GM19025 (cell line): ENCODE measurements around the gene ABCA2.

Source experiments
- ATAC-seq: cut with Tn5 transposase; IDR thresholded peaks from one replicate; pipeline ENCODE4 v1.9.1; 2021; ENCODE audit warnings: mild to moderate bottlenecking, low read depth, moderate library complexity; ENCODE audit not compliant: unreplicated experiment

Gene ABCA2

DNA sequence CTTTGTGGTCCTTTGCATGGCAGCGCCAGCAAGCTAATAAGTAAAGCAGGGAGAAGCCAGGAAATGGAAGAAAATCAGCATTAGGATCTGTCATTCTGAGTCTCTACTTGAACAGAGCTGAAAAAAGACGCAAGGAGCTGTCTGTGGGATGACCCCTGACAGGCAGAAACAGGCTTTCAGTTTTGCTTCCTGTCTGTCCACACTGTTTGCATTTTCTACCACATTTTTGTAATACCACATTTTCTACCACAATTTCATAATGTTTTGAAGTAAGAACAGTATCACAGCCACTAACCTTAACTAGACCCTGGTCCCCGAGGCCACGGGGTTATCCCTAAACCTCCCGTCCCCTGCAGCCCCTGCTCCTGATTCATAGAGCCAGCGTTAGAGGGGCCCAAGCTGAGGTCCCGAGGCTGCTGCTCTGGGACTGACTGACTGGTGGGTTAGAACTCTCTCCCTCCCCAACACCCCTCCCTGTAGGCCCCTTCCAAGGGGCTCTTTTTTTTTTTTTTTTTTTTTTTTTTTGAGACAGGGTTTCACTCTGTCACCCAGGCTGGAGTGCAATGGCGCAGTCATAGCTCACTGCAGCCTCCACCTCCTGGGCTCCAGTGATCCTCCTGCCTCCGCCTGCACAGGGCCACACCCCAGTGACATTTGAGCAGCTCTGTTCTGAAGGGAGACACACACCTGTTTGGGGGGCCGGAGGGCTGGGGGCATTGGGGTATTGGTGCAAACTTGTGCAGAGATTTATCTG lies 27.7 kb downstream of the ABCA2 start:
- ATAC-seq: peak; percentile 78

DNA sequence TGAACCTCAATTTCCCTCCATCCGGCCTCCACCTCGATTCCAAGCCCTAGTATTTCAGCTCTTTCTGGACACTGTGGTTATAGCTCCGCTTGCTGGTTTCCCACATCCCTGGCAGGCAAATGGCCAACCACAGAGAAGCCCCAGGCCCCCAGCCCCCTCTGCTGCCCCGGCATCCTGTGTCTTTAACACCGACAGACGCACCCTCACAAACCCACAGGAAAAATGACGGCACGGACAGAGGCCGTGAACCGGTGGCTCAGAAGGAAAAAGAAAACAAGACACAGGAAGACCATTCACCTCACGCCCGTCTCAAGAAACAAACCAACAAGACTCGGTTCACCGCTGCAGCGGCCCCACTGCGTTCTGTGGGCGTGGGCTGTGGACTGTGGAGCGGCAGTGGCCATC lies 30.2 kb downstream of the ABCA2 start:
- no peak for ATAC-seq

DNA sequence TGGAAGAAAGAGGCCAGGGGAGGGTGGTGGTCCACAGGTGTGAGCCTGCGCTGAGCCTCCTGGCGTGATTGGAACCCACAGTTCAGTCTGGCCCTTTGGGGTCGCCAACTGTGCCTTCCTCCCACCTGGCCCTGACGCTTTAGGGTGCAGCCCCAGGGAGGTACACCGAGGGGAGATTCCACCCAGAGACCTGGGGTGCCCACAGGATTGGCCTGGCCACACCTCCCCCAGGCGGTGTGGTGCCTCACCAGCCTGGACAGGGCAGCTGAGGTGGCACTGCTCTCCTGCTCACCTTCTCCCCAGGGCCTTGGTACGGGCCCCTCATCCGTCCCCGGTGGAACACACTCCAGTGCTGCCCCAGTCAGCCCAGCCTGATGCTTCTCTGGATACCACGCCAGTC lies 30.7 kb downstream of the ABCA2 start:
- ATAC-seq: no peak

DNA sequence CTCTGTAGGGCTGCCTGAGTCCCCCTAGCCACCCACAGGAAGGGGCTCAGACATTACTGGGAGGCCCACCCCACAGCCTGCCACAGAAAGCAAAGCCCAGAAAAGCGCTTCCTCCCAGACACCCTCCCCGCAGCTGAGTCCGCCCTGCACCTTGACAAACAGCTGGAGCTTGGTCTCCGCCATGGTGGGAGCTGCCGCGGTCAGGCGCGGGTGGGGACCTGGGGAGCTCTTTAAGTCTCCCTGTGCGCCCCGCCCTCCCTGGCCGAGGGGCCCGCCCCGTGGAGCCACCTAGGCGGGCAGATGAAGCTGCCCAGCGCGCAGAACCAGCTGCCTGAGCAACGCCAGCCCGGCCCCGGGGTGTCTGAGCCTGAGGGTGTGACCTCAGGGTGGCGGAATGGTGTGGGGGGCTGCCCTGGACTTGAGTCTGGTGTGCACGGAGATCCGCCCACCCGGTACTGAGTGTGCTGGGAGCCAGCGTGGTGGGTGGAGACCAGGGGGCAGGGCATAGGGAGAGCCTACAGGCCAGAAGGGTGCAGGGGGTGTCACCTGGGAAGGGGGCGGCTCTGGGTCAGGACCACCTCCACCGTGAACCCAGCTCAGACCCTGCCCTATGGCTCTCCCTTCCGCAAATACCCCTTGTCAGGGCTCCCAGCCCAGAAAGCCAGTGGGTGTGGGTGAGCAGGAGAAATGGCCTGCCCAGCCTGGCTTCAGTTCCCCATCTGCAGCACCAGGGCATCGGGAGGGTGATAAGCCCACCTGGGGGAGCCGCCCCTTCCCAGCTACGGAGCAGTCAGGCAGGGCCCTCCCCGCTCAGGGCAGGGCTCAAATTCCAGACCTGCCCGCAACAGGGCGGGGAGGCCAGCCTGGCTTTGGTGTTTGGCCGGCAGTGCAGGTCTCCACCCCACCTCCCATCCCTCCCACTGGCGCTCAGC lies 31.4 kb downstream of the ABCA2 start, which contains the start of gene CLIC3:
TSS of gene CLIC3 (minus strand) at position 208 of the 932 bp plus-strand sequence. CDS start at position 183, 25 bp downstream.
- ATAC-seq: no peak

DNA sequence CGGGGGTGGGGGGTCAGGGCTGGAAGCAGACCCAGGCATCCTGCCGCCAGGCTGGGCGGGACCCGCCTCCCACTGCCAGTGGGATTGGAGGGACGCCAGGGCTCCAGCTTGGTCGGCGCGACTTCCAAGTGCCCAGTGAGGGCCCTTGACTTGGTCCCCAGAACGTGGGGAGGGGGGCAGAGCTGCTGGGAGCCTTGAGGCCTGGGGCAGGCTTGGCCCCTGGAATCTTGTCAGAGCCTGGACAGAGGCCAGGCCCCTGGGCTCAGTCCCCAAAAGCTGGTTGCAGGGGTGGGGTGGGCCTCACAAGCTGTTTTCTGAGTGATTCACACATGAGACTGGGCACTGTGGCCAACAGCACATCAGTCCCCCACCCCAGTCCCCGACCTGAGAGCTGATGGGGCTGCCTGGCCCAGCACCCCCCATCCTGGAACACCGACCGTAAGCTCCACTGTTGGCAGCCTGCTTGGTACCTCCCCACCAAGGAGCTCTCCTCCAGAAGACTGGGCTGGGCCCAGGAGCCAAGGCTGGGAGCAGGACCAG lies 32.2 kb downstream of the ABCA2 start:
- no peak for ATAC-seq

DNA sequence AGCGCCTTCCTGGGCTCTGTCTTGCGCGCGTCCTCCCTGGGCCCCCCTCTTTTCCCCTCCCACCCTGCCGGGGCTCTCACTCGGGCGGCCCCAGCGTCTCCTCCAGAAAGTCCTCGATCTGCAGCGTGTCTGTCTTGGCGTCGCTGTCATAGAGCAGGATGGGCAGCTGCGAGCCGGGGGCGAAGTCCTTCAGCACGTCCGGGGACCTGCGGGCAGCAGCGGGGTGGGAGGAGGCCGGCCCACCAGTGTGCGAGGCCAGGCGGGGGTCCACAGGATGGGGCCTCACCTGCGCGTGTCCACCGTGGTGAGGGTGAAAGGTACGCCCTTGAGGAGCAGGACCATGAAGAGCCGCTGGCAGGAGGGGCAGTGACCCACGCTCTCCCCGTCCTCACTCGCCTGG lies 32.7 kb downstream of the ABCA2 start:
- ATAC-seq: no peak

DNA sequence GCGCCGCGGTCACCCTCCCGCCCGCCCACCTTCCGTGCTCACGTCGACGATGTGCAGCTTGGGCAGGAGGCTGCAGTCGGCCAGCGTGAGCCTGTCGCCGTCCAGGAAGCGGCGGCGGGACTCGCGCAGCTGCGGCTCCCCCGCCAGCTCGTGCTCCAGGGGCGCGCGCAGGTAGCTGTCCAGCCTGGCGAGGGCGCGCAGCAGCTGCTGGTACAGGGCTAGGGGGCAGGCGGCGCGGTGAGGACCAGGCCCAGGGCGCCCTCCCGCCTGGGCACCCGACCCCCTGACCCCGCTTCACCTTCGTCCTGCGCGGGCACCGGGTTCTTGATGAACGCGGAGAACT lies 33.2 kb downstream of the ABCA2 start:
- no peak for ATAC-seq

DNA sequence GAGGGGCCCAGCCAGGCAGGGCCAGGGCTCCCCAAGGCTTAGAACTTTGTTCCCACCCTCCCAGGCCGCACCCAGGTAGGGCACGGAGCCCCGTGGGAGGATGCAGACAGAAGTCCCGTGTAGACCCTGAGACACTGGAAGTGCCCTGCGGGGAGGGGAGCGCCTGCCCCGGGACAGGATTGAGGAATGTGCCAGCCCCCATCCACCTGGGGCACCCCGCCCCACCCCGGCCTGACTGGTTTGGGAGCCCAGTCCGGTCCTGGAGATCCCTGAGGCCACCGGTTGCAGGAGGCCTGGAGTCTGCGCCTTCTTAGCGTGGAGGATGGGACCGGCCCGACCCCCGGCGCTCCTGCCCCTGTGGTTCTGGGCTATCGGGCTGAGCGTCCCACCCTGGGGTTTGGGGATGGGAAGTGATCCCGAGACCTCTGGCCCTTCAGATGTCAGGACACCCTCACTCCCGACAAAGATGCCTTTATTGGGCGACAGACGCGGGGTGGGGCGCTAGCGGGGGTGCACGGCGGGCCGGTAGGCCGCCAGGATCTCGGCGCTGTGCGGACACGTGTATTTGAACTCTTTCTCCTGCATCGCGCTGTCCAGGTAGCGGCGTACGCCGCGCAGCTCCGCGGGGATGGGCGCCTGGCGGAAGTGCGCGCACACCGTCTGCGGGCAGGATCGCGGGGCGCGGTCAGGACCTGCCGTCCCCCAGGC lies 33.7 kb downstream of the ABCA2 start:
- ATAC-seq: no peak

DNA sequence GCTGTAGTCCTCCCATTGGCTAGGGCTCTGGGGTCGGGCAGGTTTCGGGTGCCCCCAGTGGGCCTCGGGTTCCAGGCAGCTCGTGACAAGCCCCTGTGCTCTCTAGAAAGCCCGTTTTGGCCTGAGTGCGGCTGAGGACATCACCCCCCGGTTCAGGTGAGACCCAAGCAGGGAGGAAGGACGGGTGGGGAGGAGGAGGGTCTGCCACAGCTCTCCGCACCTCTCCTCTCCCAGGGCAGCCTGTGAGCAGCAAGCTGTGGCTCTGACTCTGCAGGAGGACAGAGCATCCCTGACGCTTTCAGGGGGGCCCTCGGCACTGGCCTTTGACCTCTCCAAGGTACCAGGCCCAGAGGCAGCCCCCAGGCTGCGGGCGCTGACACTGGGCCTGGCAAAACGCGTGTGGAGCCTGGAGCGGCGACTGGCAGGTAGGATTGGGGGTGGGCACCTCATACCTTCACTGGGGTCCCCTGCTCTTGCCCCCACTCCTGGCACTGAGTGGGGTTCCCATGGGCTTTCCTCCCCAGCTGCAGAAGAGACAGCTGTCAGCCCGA lies 35.1 kb downstream of the ABCA2 start:
- ATAC-seq: no peak

DNA sequence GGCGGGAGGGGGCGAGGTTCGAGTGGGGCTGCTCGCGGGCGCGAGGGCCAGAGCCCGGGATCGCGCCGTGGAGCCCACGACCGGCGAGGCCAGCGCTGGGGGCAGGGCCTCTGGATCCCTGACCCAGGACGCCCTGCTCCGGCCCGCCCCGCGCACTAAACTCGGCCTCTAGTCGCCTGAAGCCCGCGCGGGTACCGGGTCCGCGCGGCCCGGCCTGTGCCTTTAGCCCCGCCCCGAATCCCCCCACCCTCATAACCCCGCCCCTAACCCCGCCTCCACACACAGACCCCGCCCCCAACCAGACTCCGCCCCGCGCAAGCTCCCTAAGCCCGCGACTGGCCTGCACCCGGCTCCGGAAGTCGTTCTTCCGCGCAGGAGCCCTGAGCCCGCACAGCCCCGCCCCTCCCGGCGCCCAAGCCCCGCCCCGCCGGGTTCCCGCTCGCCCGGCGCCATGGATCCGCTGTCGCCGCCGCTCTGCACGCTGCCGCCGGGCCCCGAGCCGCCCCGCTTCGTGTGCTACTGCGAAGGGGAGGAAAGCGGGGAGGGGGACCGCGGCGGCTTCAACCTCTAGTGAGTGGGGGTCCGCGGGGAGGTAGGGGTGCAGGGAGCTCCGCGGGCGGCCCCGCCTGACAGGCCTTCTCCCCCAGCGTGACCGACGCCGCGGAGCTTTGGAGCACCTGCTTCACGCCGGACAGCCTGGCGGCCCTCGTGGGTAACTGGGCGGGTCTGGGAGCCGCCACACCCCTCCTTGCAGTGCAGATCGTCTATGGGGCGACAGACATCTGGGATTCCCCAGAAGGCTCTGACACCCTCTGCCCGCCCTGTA lies 35.8 kb downstream of the ABCA2 start, which contains the start of gene PAXX:
TSS of gene PAXX (plus strand) at position 430 of the 826 bp plus-strand sequence. CDS start at position 452, 22 bp downstream.
- peak; percentile 82 for ATAC-seq

DNA sequence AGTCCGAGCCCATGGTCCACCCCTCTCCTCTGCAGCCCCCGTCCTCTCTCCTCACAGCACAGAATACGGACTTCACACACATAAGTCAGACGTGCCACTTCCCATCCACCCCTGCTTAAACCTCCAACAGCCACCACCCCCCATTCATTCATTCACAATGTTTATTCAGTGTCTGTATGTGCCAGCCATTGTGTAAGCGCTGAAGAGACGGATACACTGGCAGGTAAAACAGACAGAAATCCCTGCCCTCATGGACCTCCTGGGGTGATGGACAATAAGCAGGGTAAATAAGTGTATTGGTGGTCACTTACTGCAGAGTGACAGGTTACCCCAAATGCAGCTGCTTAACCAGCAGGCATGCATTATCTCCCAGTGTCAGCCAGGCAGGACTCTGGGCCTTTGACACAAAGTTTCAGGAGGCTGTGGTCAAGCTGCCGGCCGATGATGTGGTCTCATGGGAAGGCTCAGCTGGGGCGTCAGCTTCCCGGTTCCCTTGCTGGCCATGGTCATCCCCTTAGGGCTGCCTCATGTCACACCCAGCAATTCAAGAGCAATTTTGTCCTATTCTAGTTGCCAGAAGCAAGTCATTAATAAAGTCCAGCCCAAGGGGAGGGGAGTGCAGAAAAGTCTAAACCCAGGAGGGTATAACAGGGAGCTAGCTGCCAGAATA lies 37.7 kb downstream of the ABCA2 start:
- no peak for ATAC-seq

DNA sequence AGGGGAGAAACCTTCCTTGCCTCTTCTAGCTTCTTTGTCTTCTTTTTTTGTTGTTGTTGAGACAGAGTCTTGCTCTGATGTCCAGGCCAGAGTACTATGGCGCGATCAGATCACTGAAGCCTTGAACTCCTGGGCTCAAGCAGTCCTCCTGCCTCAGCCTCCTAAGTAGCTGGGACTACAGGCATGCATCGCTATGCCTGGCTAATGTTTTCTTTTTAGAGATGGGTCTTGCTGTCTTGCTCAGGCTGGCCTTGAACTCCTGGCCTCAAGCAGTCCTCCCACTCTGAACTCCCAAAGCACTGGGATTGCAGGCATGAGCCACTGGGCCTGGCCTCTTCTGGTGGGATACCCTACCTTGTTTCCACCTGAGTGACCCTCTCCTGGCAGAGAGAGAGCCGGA lies 39.2 kb downstream of the ABCA2 start:
- no peak for ATAC-seq

DNA sequence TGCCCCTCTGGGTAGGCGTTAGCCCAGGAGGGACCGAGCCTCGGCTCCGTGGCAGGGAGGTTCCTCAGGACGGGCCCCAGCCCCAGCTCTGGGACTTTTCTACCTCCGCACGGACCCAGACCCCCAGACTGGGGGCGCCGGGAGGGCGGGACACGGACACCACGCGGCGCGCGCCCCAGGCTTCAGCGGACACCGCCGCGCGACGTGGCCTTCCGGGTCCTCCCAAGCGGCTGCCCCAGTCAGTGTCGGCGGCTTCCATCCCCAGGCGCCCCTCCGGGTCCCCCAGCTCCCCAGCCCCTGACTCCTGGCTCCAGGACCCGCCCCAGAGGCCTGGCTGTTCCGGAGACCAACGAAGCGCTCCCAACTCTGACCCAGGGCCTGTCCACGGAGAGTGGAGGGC lies 42.2 kb downstream of the ABCA2 start:
- ATAC-seq: no peak

DNA sequence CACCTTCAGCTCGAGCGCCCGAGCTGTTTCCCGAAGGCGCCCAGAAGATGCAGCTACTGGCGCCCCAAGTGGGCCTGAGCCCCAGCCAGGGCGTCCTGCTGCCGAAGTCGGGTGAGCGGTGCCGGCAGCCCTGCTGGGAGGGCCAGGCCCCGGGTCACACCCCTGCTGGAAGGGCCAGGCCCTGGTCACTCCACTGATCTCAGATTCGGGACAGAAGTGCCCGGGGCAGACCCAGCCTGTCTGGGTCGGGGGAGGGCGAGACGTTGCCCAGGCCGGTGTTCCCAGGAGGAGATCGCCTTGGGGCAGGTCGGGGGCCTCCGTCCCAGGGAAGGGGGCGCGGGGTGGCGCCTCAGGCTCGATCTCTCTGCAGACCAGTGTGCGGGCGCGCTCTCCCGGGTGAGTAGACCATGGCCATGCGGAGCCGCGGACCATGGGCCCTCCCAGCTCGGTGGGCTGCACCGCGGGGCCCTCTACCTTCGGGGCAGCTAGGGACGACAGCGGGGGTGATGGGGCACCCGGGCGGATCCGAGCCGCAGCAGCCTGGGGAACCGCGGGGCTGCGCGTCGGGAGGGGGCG lies 42.9 kb downstream of the ABCA2 start:
- ATAC-seq: no peak

DNA sequence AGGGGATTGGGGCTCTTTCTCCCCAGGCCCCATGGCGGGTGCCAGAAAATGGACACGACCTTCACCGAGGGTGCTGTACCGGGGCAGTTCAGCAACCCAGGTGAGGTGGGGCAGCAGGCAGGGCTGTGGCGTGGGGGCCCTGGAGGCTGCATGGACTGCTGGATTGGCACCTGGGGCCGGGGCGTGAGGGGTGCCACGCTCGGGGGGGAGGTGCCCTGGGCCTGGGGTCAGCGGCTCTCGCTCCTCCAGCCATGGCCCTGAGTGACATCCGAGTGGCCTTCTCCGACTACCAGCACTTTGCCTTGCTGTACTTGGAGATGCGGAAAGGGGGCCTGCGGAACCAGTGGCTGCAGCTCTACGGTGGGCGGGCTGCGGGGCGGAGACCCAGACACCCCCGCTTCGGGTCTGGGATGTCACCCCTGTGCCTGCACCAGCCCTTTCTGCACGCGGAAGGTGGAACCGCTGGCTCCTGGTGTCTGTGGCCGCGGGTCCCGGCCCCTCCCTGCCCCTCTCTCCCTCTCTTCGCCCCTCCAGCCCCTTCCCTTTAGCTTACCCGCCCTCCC lies 43.5 kb downstream of the ABCA2 start:
- ATAC-seq: no peak

DNA sequence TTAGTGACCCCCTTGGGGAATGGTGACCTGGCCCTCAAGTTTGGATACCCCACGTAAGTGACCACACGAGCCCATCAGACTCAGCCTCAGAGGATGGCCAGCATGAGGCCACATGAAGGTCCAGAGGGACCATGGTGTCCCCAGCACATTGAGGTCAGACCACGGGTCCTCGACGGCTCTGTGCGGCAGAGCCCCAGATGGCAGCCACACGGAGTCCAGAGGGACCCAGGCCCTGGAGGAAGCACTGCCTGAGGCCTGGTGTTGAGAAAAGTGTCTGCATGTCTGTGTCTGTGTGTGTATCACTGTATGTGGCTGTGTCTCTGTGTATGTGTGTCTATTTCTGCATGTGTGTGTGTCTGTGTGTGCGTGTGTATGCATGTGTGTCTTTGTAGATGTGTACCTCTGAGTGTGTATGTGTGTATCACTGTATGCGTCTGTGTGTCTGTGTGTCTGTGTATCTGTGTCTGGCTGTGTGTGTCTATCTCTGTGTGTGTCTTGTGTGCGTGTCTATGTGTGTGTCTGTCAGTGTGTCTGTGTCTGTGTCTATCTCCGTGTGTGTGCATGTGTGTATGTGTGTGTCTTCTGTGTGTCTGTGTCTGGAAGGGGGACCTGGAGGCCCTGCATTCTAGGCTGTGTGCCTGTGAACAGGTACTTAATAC lies 44.3 kb downstream of the ABCA2 start:
- no peak for ATAC-seq

DNA sequence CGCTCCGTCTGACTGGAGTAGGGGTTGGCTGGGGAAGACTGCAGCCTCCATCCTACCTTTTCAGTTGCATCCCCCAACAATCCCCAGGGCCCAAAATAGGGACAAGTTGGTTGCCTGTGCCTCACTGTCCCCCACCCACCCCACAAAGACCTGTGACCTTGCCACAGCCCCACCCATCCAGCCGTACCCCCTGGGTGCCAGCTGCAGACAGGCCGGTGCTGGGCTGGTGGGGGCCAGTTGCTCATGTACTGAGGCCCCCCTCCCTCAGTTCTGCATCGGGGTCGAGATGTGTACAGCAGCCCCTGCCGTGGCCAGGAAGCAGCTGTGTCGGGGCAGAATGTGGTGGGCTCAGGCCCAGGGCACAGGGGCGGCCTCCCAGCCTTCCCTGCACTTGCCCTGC lies 44.9 kb downstream of the ABCA2 start:
- ATAC-seq: no peak
